ENCODE measurements around the gene FOLR3.

FOLR3 gene

GRCh38 chr11:72112978-72113808 is 22.3 kb upstream of the FOLR3 start:
- H3K27me3 Mint-ChIP-seq (ENCODE audit: low read depth) = no peaks in the 10 kb centered on the region
- no peak for DNase-seq (ENCODE audit: low spot score)
- H3K9me3 Mint-ChIP-seq = no peaks in the 10 kb centered on the region
- H3K36me3 Mint-ChIP-seq (ENCODE audit: low read depth) = peaks cover 11% of the 10 kb centered on the region
- peak overlapping the region; percentile 97 for H3K4me3 Mint-ChIP-seq
- peaks cover 21% of the 10 kb centered on the region for H3K4me1 Mint-ChIP-seq (ENCODE audit: low read depth)
- H3K27ac Mint-ChIP-seq = peak overlapping the region; percentile 99

- no peak overlapping the region for H3K27ac Mint-ChIP-seq
Measured at GRCh38 chr11:72114570-72114969, 21.0 kb upstream of the FOLR3 start.

DNA sequence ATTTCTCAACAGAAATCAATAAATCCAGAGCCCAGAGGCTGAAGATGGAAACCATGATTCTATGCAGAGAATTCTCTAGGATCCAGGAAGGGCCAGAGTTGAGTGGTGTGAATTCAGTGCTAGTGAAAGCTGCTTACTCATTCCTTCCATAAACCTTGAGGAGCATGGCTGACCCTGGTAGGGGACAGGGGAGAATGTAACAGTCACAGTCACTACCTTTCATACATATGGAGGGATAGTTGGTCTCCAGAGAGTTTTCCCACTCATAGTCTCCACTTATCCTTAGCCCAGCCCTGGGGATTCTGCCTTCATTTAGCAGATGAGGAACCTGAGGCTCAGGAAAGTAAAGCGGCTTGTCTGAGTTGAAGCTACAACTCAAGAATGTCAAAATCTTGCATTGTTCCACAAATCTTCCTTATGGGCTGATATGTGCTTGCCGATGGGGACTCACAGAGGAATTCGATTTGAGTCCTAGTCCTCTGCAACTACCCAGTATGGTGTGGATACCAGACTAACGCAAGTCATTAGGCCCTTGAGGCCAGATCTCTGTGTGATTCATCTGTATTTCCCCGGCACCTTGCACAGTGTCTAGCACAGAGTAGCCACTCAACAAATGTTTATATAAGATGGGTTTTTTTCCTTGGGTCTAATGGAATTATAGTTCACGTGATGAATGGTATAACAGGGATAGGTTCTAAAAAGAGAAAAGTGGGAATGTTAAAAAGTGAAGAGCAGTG is 19.3 kb upstream of the FOLR3 start:
- Mint-ChIP-seq H3K36me3 (ENCODE audit: low read depth) (peaks cover 3% of the 10 kb centered on the region), H3K4me3 (no peak overlapping the region), H3K27me3 (ENCODE audit: low read depth) (no peaks in the 10 kb centered on the region), H3K27ac (no peak overlapping the region), H3K4me1 (ENCODE audit: low read depth) (peaks cover 20% of the 10 kb centered on the region), H3K9me3 (no peaks in the 10 kb centered on the region)
- DNase-seq (ENCODE audit: low spot score) = no peak

More at GRCh38 chr11:72114570-72114969, 21.0 kb upstream of the FOLR3 start:
- Mint-ChIP-seq H3K4me3 (no peak overlapping the region), H3K36me3 (ENCODE audit: low read depth) (peaks cover 11% of the 10 kb centered on the region), H3K4me1 (ENCODE audit: low read depth) (peaks cover 24% of the 10 kb centered on the region), H3K27me3 (ENCODE audit: low read depth) (no peaks in the 10 kb centered on the region), H3K9me3 (no peaks in the 10 kb centered on the region)
- DNase-seq (ENCODE audit: low spot score) = no peak

DNA sequence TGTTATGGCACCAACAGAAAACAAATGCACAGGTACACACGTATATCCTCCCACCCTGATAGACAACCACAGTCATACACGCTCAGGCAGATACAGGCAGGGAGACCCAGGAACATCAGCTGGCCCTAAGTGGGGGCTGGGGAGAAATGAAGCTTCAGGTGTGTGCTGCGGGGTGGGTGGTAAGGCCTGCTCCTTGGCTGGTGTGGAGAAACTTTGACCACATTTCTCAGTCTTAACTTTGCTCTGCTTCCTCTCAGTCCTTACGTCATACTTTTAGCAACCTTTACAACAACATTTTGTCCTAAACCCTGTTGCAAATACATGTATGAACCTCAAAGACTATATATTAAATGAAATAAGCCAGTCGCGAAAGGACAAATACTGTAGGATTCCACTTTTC is 16.3 kb upstream of the FOLR3 start:
- H3K4me3 Mint-ChIP-seq = no peak overlapping the region
- H3K36me3 Mint-ChIP-seq (ENCODE audit: low read depth) = no peaks in the 10 kb centered on the region
- H3K27me3 Mint-ChIP-seq (ENCODE audit: low read depth) = no peaks in the 10 kb centered on the region
- H3K4me1 Mint-ChIP-seq (ENCODE audit: low read depth) = peaks cover 3% of the 10 kb centered on the region
- no peak for DNase-seq (ENCODE audit: low spot score)
- H3K9me3 Mint-ChIP-seq = peaks cover under 1% of the 10 kb centered on the region
- no peak overlapping the region for H3K27ac Mint-ChIP-seq

DNA sequence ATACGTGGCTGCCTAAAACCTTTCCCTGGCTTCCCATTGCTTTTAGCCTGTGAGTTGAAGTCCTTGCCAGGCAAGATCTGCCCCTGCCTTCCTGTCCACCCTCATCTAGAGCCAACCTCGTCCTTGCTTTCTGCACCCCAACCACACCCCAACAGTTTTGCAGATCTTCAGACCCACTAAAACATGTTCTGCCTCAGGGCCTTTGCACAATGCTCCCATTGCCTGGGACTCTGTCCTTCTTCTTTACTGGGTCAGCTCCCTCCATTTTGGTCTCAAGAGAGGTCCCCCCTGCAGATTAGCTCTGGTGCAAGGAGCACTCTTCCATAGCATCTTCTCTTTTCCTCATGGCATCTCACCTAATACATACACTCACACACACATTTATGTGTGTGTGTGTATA is 14.6 kb upstream of the FOLR3 start:
- Mint-ChIP-seq H3K9me3 (peaks cover 3% of the 10 kb centered on the region), H3K4me3 (no peak overlapping the region), H3K36me3 (ENCODE audit: low read depth) (no peaks in the 10 kb centered on the region), H3K27me3 (ENCODE audit: low read depth) (peaks cover 2% of the 10 kb centered on the region), H3K27ac (no peak overlapping the region), H3K4me1 (ENCODE audit: low read depth) (peaks cover 3% of the 10 kb centered on the region)
- DNase-seq (ENCODE audit: low spot score) = no peak

- H3K9me3 Mint-ChIP-seq = peaks cover 8% of the 10 kb centered on the region
- no peaks in the 10 kb centered on the region for H3K36me3 Mint-ChIP-seq (ENCODE audit: low read depth)
- H3K27ac Mint-ChIP-seq = no peak overlapping the region
- peaks cover 2% of the 10 kb centered on the region for H3K27me3 Mint-ChIP-seq (ENCODE audit: low read depth)
- no peak overlapping the region for H3K4me3 Mint-ChIP-seq
- H3K4me1 Mint-ChIP-seq (ENCODE audit: low read depth) = peaks cover 3% of the 10 kb centered on the region
- DNase-seq (ENCODE audit: low spot score) = no peak
Measured at GRCh38 chr11:72122607-72123006, 12.9 kb upstream of the FOLR3 start.

- peaks cover 14% of the 10 kb centered on the region for H3K9me3 Mint-ChIP-seq
- H3K36me3 Mint-ChIP-seq (ENCODE audit: low read depth) = no peaks in the 10 kb centered on the region
- no peak overlapping the region for H3K4me3 Mint-ChIP-seq
- no peak for DNase-seq (ENCODE audit: low spot score)
- peaks cover 3% of the 10 kb centered on the region for H3K4me1 Mint-ChIP-seq (ENCODE audit: low read depth)
- H3K27me3 Mint-ChIP-seq (ENCODE audit: low read depth) = peaks cover 2% of the 10 kb centered on the region
- no peak overlapping the region for H3K27ac Mint-ChIP-seq
Measured at GRCh38 chr11:72123117-72123653, 12.3 kb upstream of the FOLR3 start.

DNA sequence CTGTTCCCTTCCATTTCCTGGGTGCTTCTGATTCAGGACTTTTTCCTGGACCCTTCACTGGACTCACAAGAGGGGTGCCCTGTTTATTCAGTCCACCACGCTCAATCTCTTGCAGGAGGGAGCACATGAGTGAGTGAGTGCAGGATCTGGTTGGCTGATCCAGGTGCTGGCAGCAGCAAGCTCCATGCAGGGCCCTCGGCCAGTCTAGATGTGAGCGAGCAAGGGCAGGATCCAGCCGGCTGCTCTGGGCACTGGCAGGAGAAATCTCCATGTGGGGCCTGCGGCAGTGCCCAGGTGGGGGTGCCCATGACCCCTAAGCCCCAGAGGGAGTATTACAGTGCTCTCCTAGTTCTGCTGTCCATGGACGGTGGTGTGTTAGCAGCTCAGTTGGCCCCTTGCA is 11.5 kb upstream of the FOLR3 start:
- DNase-seq (ENCODE audit: low spot score) = no peak
- H3K27ac Mint-ChIP-seq = no peak overlapping the region
- H3K27me3 Mint-ChIP-seq (ENCODE audit: low read depth) = peaks cover 8% of the 10 kb centered on the region
- peaks cover under 1% of the 10 kb centered on the region for H3K4me1 Mint-ChIP-seq (ENCODE audit: low read depth)
- no peak overlapping the region for H3K4me3 Mint-ChIP-seq
- peaks cover 23% of the 10 kb centered on the region for H3K9me3 Mint-ChIP-seq
- H3K36me3 Mint-ChIP-seq (ENCODE audit: low read depth) = peaks cover 2% of the 10 kb centered on the region

DNA sequence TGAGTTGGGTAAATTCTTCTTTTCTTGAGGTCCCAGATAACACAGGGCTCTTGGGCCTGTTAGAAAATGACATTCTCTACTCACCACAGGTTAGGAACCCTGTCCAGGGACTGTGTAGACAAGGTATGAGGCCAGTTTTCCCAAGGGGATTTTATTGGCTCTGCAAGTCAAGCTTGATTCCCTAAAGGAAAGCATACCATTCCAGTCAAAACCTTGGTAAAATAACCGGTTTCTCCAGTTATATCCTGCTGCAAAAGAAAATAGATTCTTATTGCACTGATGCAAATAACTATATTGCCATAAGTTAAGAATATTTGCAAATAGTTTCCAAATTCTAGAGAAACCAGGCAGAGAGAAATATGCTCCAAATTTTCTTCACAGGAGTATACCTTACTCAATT is 9.6 kb upstream of the FOLR3 start:
- H3K9me3 Mint-ChIP-seq = peaks cover 27% of the 10 kb centered on the region
- H3K4me1 Mint-ChIP-seq (ENCODE audit: low read depth) = no peaks in the 10 kb centered on the region
- peaks cover 12% of the 10 kb centered on the region for H3K27me3 Mint-ChIP-seq (ENCODE audit: low read depth)
- no peak overlapping the region for H3K27ac Mint-ChIP-seq
- peaks cover 4% of the 10 kb centered on the region for H3K36me3 Mint-ChIP-seq (ENCODE audit: low read depth)
- H3K4me3 Mint-ChIP-seq = no peak overlapping the region
- no peak for DNase-seq (ENCODE audit: low spot score)

DNA sequence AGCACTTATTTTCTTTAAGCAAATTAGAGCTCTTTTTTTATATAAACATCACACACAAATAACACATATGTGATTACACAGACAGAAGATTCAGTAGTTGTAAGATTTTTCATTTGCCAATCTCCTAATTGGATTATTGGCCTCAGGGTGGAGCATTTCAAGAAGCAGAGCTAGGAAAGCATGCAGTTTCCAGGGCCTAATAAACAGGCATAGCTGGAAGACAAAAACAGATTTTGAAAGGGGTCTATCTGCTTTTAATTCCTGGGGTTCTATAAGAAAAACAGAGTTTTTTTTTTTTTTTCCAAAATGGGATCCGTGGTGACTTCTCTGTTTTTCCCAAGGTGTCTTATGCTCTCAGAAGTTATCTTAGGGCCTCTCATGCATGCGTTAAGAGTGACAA is 7.6 kb upstream of the FOLR3 start:
- Mint-ChIP-seq H3K27me3 (ENCODE audit: low read depth) (peaks cover 25% of the 10 kb centered on the region), H3K4me3 (no peak overlapping the region), H3K36me3 (ENCODE audit: low read depth) (peaks cover 4% of the 10 kb centered on the region), H3K4me1 (ENCODE audit: low read depth) (no peaks in the 10 kb centered on the region), H3K9me3 (peaks cover 27% of the 10 kb centered on the region), H3K27ac (no peak overlapping the region)
- DNase-seq (ENCODE audit: low spot score) = no peak

DNA sequence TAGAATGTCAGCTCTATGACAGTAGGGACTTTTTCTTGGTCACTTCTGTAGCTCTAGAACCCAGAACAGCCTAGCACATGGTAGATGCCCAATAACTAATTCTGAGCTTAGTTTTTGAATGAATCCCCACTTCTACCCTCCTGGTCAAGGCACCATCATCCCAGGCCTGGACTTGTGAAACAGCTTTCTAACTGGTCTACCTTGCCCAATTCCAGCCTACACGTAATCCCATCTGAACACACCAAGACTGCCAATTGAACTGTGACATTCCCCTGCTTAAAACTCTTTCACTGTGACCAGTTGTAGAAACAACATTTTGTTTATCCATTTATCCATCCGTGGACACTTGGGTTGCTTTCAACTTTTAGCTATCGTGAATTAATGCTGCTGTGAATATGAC is 6.1 kb upstream of the FOLR3 start:
- H3K4me1 Mint-ChIP-seq (ENCODE audit: low read depth) = no peaks in the 10 kb centered on the region
- H3K4me3 Mint-ChIP-seq = no peak overlapping the region

GRCh38 chr11:72132646-72133045 is 2.9 kb upstream of the FOLR3 start:
- H3K9me3 Mint-ChIP-seq = peaks cover 18% of the 10 kb centered on the region
- H3K4me1 Mint-ChIP-seq (ENCODE audit: low read depth) = peaks cover 2% of the 10 kb centered on the region
- peaks cover 29% of the 10 kb centered on the region for H3K27me3 Mint-ChIP-seq (ENCODE audit: low read depth)
- DNase-seq (ENCODE audit: low spot score) = no peak
- peaks cover 5% of the 10 kb centered on the region for H3K36me3 Mint-ChIP-seq (ENCODE audit: low read depth)
- H3K4me3 Mint-ChIP-seq = no peak overlapping the region
- no peak overlapping the region for H3K27ac Mint-ChIP-seq

More for the DNA sequence above, 6.1 kb upstream of the FOLR3 start:
- Mint-ChIP-seq H3K36me3 (ENCODE audit: low read depth) (peaks cover 4% of the 10 kb centered on the region), H3K27me3 (ENCODE audit: low read depth) (peaks cover 29% of the 10 kb centered on the region), H3K27ac (no peak overlapping the region), H3K9me3 (peaks cover 24% of the 10 kb centered on the region)
- no peak for DNase-seq (ENCODE audit: low spot score)

- peaks cover 2% of the 10 kb centered on the region for H3K36me3 Mint-ChIP-seq (ENCODE audit: low read depth)
- no peaks in the 10 kb centered on the region for H3K9me3 Mint-ChIP-seq
- H3K27ac Mint-ChIP-seq = no peak overlapping the region
- peaks cover 19% of the 10 kb centered on the region for H3K27me3 Mint-ChIP-seq (ENCODE audit: low read depth)
- no peak overlapping the region for H3K4me3 Mint-ChIP-seq
- peaks cover 13% of the 10 kb centered on the region for H3K4me1 Mint-ChIP-seq (ENCODE audit: low read depth)
- no peak for DNase-seq (ENCODE audit: low spot score)
Measured at GRCh38 chr11:72135891-72136683, 562 bp downstream of the FOLR3 start.
